Body of pancreas (tissue), 4 donors: Measurements from ENCODE around the gene CPB1.

Experiments used
- CTCF ChIP-seq, 7 experiments: fragments of 450-650 bp in 4 of 7; fragments of 200-600 bp in 3 of 7; sonication (generic) in 3 of 7; IDR thresholded peaks; one replicate each; pipeline ENCODE4 v1.5.1; 2016 to 2019; ENCODE audit warnings: antibody characterized with exemption in 7 of 7
- POLR2A ChIP-seq, 3 donors: fragments of 450-650 bp; IDR thresholded peaks; one replicate each; pipeline ENCODE4 v1.6.1; 2016; ENCODE audit warnings: antibody characterized with exemption in 3 of 3, mild to moderate bottlenecking in 2 of 3

GRCh38 chr3:148778926-148779325, 48.7 kb upstream of the CPB1 start:
- TF ChIP-seq CTCF (IDR thresholded peaks at IDR 0.05) (no peak), POLR2A (IDR thresholded peaks at IDR 0.05) (no peak)
